ENCODE data around the gene ITGA7. TPM values are rescaled to one million over a fixed set of nuclear protein-coding genes. Genes with fewer than 3 reads are reported as not detected.
A peak's percentile ranks its signal among the peaks of the same experiment; 100 is the strongest.

Gene ITGA7
- total RNA-seq, 1 donor from 2014 or later: 26.5 TPM

DNA sequence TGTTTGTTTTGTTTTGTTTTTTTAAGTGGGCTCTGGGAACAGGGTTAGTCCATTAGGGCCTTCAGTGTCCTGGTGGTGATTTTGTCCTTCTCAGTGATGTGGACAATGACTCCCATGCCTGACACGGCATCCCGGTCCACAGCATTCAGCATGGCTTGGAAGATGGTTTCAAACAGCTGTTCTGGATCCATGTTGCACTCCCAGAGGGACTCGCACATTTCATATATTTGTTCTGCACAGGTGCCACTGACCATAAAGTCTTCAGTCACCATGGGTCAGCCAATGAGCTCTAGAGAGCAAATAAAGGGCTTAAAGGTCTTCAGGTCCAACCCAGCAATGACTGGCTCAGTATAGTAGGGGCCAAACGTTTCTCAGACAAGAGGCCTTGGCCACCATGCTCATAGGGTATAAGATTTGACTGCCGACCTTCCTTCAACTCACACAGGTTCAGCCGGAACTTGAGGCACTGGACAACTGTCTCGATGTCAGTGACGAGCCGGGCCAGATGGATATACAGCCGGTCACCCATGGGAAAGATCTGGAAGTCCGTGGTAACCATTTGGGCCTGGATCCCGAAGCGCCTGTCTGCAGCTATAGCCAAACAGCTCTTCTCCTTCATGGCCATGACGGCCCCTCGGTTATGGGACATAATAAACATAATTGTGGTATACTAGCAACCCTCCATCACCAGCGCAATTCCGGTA is 53.0 kb downstream of the ITGA7 start:
- Mint-ChIP-seq H3K27ac (ENCODE audit: unreplicated experiment) (no peak overlapping the region), H3K36me3 (ENCODE audit: low read depth, unreplicated experiment) (no peaks in the 10 kb centered on the region), H3K27me3 (ENCODE audit: low read depth, unreplicated experiment) (peaks cover 27% of the 10 kb centered on the region), H3K4me3 (ENCODE audit: unreplicated experiment) (no peak overlapping the region), H3K9me3 (ENCODE audit: unreplicated experiment) (no peaks in the 10 kb centered on the region), H3K4me1 (ENCODE audit: low read depth, unreplicated experiment) (no peaks in the 10 kb centered on the region)
- peaks cover 6% of the 10 kb centered on the region for H3K27me3 ChIP-seq (ENCODE audit: insufficient read depth, low read length)
- H3K36me3 ChIP-seq (ENCODE audit: insufficient read depth, low read length): no peaks in the 10 kb centered on the region
- TF ChIP-seq, protein P1, sequence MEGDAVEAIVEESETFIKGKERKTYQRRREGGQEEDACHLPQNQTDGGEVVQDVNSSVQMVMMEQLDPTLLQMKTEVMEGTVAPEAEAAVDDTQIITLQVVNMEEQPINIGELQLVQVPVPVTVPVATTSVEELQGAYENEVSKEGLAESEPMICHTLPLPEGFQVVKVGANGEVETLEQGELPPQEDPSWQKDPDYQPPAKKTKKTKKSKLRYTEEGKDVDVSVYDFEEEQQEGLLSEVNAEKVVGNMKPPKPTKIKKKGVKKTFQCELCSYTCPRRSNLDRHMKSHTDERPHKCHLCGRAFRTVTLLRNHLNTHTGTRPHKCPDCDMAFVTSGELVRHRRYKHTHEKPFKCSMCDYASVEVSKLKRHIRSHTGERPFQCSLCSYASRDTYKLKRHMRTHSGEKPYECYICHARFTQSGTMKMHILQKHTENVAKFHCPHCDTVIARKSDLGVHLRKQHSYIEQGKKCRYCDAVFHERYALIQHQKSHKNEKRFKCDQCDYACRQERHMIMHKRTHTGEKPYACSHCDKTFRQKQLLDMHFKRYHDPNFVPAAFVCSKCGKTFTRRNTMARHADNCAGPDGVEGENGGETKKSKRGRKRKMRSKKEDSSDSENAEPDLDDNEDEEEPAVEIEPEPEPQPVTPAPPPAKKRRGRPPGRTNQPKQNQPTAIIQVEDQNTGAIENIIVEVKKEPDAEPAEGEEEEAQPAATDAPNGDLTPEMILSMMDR (IDR thresholded peaks at IDR 0.05; ENCODE audit: insufficient read depth, low read depth, low read length): no peak
- no peak for TF ChIP-seq EZH2 (IDR thresholded peaks at IDR 0.05; ENCODE audit: insufficient read depth, low read length)
- H2AFZ ChIP-seq (ENCODE audit: low read depth, low read length): no peak overlapping the region
- H3K9me3 ChIP-seq (ENCODE audit: insufficient read depth, low read depth, low read length): no peaks in the 10 kb centered on the region
- no peak overlapping the region for H3K9ac ChIP-seq (ENCODE audit: low read length)
- no peak overlapping the region for H3K4me2 ChIP-seq (ENCODE audit: low read length)
- no peaks in the 10 kb centered on the region for H3K79me2 ChIP-seq (ENCODE audit: insufficient read depth, low read length)
- no peaks in the 10 kb centered on the region for H3K4me1 ChIP-seq (ENCODE audit: insufficient read depth, low read length)
- H4K20me1 ChIP-seq (ENCODE audit: insufficient read depth, low read length): no peaks in the 10 kb centered on the region
- H3K4me3 ChIP-seq (ENCODE audit: insufficient read depth, low read depth, low read length): no peak overlapping the region
- FAIRE-seq (no peak), DNase-seq (ENCODE audit: low read depth) (no peak)
- no peak overlapping the region for H3K27ac ChIP-seq (ENCODE audit: low read depth, low read length)

DNA sequence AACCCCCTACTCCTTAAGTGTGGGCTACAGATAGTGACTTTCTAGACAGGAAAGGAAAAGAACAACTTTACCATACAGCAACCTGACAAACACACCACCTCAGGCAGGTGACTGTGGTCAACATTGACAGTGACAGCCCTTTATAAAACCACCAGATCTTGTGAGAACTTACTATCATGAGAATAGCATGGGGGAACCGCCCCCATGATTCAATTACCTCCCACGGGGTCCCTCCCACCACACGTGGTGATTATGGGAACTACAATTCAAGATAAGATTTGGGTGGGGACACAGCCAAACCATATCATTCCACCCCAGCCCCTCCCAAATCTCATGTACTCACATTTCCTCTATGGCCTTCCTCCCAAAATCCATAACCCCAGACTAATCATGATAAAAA is 54.7 kb downstream of the ITGA7 start:
- DNase-seq (ENCODE audit: low read depth) (no peak), FAIRE-seq (no peak)
- peaks cover 17% of the 10 kb centered on the region for H3K27me3 Mint-ChIP-seq (ENCODE audit: low read depth, unreplicated experiment)
- Histone ChIP-seq H3K9me3 (ENCODE audit: insufficient read depth, low read depth, low read length) (no peaks in the 10 kb centered on the region), H4K20me1 (ENCODE audit: insufficient read depth, low read length) (no peaks in the 10 kb centered on the region), H3K79me2 (ENCODE audit: insufficient read depth, low read length) (no peaks in the 10 kb centered on the region), H3K4me2 (ENCODE audit: low read length) (no peak overlapping the region), H3K4me1 (ENCODE audit: insufficient read depth, low read length) (no peaks in the 10 kb centered on the region), H3K36me3 (ENCODE audit: insufficient read depth, low read length) (no peaks in the 10 kb centered on the region), H3K4me3 (ENCODE audit: insufficient read depth, low read depth, low read length) (no peak overlapping the region), H3K27ac (ENCODE audit: low read depth, low read length) (no peak overlapping the region), H3K27me3 (ENCODE audit: insufficient read depth, low read length) (peaks cover 6% of the 10 kb centered on the region), H3K9ac (ENCODE audit: low read length) (no peak overlapping the region), H2AFZ (ENCODE audit: low read depth, low read length) (no peak overlapping the region)
- no peak overlapping the region for H3K27ac Mint-ChIP-seq (ENCODE audit: unreplicated experiment)
- no peak overlapping the region for H3K4me3 Mint-ChIP-seq (ENCODE audit: unreplicated experiment)
- H3K36me3 Mint-ChIP-seq (ENCODE audit: low read depth, unreplicated experiment): no peaks in the 10 kb centered on the region
- H3K9me3 Mint-ChIP-seq (ENCODE audit: unreplicated experiment): peaks cover 3% of the 10 kb centered on the region
- no peak for TF ChIP-seq EZH2 (IDR thresholded peaks at IDR 0.05; ENCODE audit: insufficient read depth, low read length)
- TF ChIP-seq, protein P1 (IDR thresholded peaks at IDR 0.05; ENCODE audit: insufficient read depth, low read depth, low read length): no peak
- H3K4me1 Mint-ChIP-seq (ENCODE audit: low read depth, unreplicated experiment): no peaks in the 10 kb centered on the region

DNA sequence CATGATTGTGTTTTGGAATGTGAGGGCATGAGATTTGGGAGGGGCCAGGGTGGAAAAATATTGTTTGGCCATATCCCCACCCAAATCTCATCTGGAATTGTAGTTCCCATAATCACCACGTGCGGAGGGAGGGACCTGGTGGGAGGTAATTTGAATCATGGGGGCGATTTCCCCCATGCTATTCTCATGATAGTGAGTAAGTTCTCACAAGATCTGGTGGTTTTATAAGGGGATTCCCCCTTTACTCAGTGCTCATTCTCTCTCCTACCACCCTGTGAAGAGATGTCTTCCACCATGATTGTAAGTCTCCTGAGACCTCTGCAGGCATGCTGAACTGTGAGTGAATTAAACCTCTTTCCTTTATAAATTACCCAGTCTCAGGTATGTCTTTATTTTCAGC is 55.4 kb downstream of the ITGA7 start:
- DNase-seq (ENCODE audit: low read depth): no peak
- H3K27me3 Mint-ChIP-seq (ENCODE audit: low read depth, unreplicated experiment): peaks cover 10% of the 10 kb centered on the region
- H3K36me3 Mint-ChIP-seq (ENCODE audit: low read depth, unreplicated experiment): no peaks in the 10 kb centered on the region
- FAIRE-seq: no peak
- Histone ChIP-seq H3K79me2 (ENCODE audit: insufficient read depth, low read length) (no peaks in the 10 kb centered on the region), H3K36me3 (ENCODE audit: insufficient read depth, low read length) (no peaks in the 10 kb centered on the region), H3K27ac (ENCODE audit: low read depth, low read length) (no peak overlapping the region), H3K4me1 (ENCODE audit: insufficient read depth, low read length) (no peaks in the 10 kb centered on the region), H3K4me3 (ENCODE audit: insufficient read depth, low read depth, low read length) (no peak overlapping the region), H3K9me3 (ENCODE audit: insufficient read depth, low read depth, low read length) (no peaks in the 10 kb centered on the region), H3K27me3 (ENCODE audit: insufficient read depth, low read length) (peaks cover 6% of the 10 kb centered on the region), H3K4me2 (ENCODE audit: low read length) (no peak overlapping the region), H4K20me1 (ENCODE audit: insufficient read depth, low read length) (no peaks in the 10 kb centered on the region), H2AFZ (ENCODE audit: low read depth, low read length) (no peak overlapping the region), H3K9ac (ENCODE audit: low read length) (no peak overlapping the region)
- TF ChIP-seq, protein P1 (IDR thresholded peaks at IDR 0.05; ENCODE audit: insufficient read depth, low read depth, low read length): no peak
- TF ChIP-seq EZH2 (IDR thresholded peaks at IDR 0.05; ENCODE audit: insufficient read depth, low read length): no peak
- no peaks in the 10 kb centered on the region for H3K4me1 Mint-ChIP-seq (ENCODE audit: low read depth, unreplicated experiment)
- H3K27ac Mint-ChIP-seq (ENCODE audit: unreplicated experiment): peak overlapping the region; percentile 26
- H3K4me3 Mint-ChIP-seq (ENCODE audit: unreplicated experiment): no peak overlapping the region
- H3K9me3 Mint-ChIP-seq (ENCODE audit: unreplicated experiment): peaks cover 3% of the 10 kb centered on the region

Measured in astrocyte (in vitro differentiated cells and primary cell).